Endothelial cell of umbilical vein (primary cell): Measurements from ENCODE around the gene CNTNAP2. TPM values are rescaled to one million over a fixed set of nuclear protein-coding genes. Genes with fewer than 3 reads are reported as not detected.

Source experiments
- BruUV-seq: library from RNA; stranded (reverse); fragments of 400-500 nt; replicated peaks from 2 replicates; lab custom pipeline; 2021; lab: Mats Ljungman, UMichigan
- CTCF ChIA-PET: fragments of 300-600, 350-600 bp; sonication (Branson Sonifier 250); formaldehyde crosslinking; loops from one replicate; lab custom pipeline; 2021; ENCODE audit warnings: antibody characterized with exemption, inconsistent platforms; lab: Charles Lee
- POLR2A ChIA-PET: fragments of 300-600, 350-600 bp; sonication (Branson Sonifier 250); formaldehyde crosslinking; loops from one replicate; lab custom pipeline; 2021; ENCODE audit warnings: antibody characterized with exemption, inconsistent platforms; lab: Charles Lee
- DNase-seq: peaks from one replicate; pipeline ENCODE4 v3.0.0-alpha.2; 2011; ENCODE audit warnings: low read depth, low spot score
- FAIRE-seq: peaks from 2 replicates; lab custom pipeline; 2011; peaks lifted over from hg19 to GRCh38; lab: Jason Lieb, UNC
- H2AFZ ChIP-seq: 2 replicates; pipeline ENCODE4 v1.6.0; 2012; ENCODE audit warnings: low read depth, low read length, control low read depth, inconsistent platforms
- H3K27ac ChIP-seq: 2 replicates; pipeline ENCODE4 v1.5.1; 2011; ENCODE audit warnings: low read depth, mild to moderate bottlenecking, control low read depth, low read length, moderate library complexity; ENCODE audit not compliant: insufficient read depth
- H3K27me3 ChIP-seq, 2 experiments: 2 replicates each; pipeline versions ENCODE4 v1.6.0 to v1.6.1; 2011; ENCODE audit warnings: low read length in 2 of 2, mixed read lengths in 1 of 2; ENCODE audit not compliant: control insufficient read depth in 2 of 2, insufficient read depth in 2 of 2
- H3K36me3 ChIP-seq, 2 experiments: 2 replicates in 1 of 2; 3 replicates in 1 of 2; pipeline ENCODE4 v1.5.1; 2011; ENCODE audit warnings: low read length in 2 of 2, mild to moderate bottlenecking in 1 of 2, moderate library complexity in 1 of 2; ENCODE audit not compliant: control insufficient read depth in 2 of 2, insufficient read depth in 2 of 2; ENCODE audit errors: extremely low read depth in 1 of 2
- H3K4me1 ChIP-seq: 3 replicates; pipeline ENCODE4 v1.5.1; 2011; ENCODE audit warnings: mild to moderate bottlenecking, low read length; ENCODE audit not compliant: control insufficient read depth, insufficient read depth; ENCODE audit errors: extremely low read depth
- H3K4me2 ChIP-seq: 2 replicates; pipeline ENCODE4 v1.6.1; 2011; ENCODE audit warnings: low read length, control low read depth, mixed read lengths; ENCODE audit not compliant: insufficient read depth
- H3K4me3 ChIP-seq, 3 experiments: fragments of 200-600 bp in 1 of 3; sonication (generic), shearing (Covaris generic) in 1 of 3; replicated peaks in 1 of 3; 2 replicates each; pipeline ENCODE4 v1.5.1; 2011 to 2016; ENCODE audit warnings: control low read depth in 3 of 3, low read length in 3 of 3, mild to moderate bottlenecking in 2 of 3, inconsistent platforms in 1 of 3, low read depth in 1 of 3, moderate library complexity in 1 of 3; ENCODE audit not compliant: insufficient read depth in 1 of 3
- H3K79me2 ChIP-seq: 2 replicates; pipeline ENCODE4 v1.6.0; 2012; ENCODE audit warnings: low read length, inconsistent platforms; ENCODE audit not compliant: control insufficient read depth, insufficient read depth
- H3K9ac ChIP-seq: replicated peaks from 2 replicates; pipeline ENCODE3; 2011; ENCODE audit warnings: low read length, control low read depth; ENCODE audit not compliant: insufficient read depth; ENCODE audit errors: extremely low read depth
- H3K9me1 ChIP-seq: replicated peaks from 3 replicates; pipeline ENCODE4 v1.6.0; 2011; ENCODE audit warnings: mild to moderate bottlenecking, low read length; ENCODE audit not compliant: control insufficient read depth, insufficient read depth; ENCODE audit errors: extremely low read depth
- H3K9me3 ChIP-seq: replicated peaks from 2 replicates; pipeline ENCODE4 v1.5.1; 2012; ENCODE audit warnings: low read length, inconsistent platforms; ENCODE audit not compliant: control insufficient read depth, insufficient read depth
- H4K20me1 ChIP-seq: replicated peaks from 2 replicates; pipeline ENCODE3; 2011; ENCODE audit warnings: mild to moderate bottlenecking, low read length; ENCODE audit not compliant: control insufficient read depth, insufficient read depth; ENCODE audit errors: extremely low read depth
- EZH2 ChIP-seq: IDR thresholded peaks from 2 replicates; pipeline ENCODE4 v1.6.1; 2012; ENCODE audit warnings: borderline replicate concordance, low read depth, mild to moderate bottlenecking, moderate library complexity, low read length, inconsistent platforms; ENCODE audit not compliant: severe bottlenecking
- FOS ChIP-seq: IDR thresholded peaks from 2 replicates; pipeline ENCODE4 v1.6.1; 2011; ENCODE audit warnings: mild to moderate bottlenecking, low read length, moderate library complexity, borderline replicate concordance; ENCODE audit not compliant: insufficient read depth
- GATA2 ChIP-seq: IDR thresholded peaks from 2 replicates; pipeline ENCODE4 v1.7.0; 2011; ENCODE audit warnings: low read depth, mild to moderate bottlenecking, moderate library complexity, mixed read lengths, low read length; ENCODE audit not compliant: insufficient read length, insufficient read depth
- JUN ChIP-seq: IDR thresholded peaks from 2 replicates; pipeline ENCODE4 v1.6.1; 2011; ENCODE audit warnings: borderline replicate concordance, low read depth; ENCODE audit not compliant: insufficient read length, insufficient read depth
- MYC ChIP-seq: IDR thresholded peaks from one replicate; pipeline ENCODE4 v1.6.1; 2011; ENCODE audit warnings: mild to moderate bottlenecking, low read depth, low read length
- POLR2A ChIP-seq: IDR thresholded peaks from 2 replicates; pipeline ENCODE4 v1.6.1; 2012; ENCODE audit warnings: low read depth, mild to moderate bottlenecking, control low read depth, low read length
- POLR2AphosphoS5 ChIP-seq: IDR thresholded peaks from 2 replicates; pipeline ENCODE4 v1.6.1; 2012; ENCODE audit warnings: low read depth, mild to moderate bottlenecking, control low read depth, low read length, moderate library complexity; ENCODE audit not compliant: insufficient read depth
- dilution Hi-C: fragments of 300-500 bp; cut with MboI; formaldehyde crosslinking; loops from one replicate; pipeline ENCODE4 v1.15.0; 2019; ENCODE audit warnings: low sequenced_read_pairs; ENCODE audit not compliant: extremely low pct_ligation_motif_present
- intact Hi-C: fragments of 100-400 bp; cut with micrococcal nuclease; formaldehyde crosslinking; loops from one replicate; pipeline ENCODE4 v1.10.0; 2022
- polyA plus RNA-seq, 4 experiments: library from polyadenylated mRNA; depleted of rRNA in 3 of 4; stranded (reverse) in 3 of 4; unstranded in 1 of 4; fragments of >200 nt; gene quantifications; 2 replicates each; pipeline versions ENCODE4 v1.2.1 to v1.2.3, GENCODE V29; 2011 to 2012; ENCODE audit warnings: missing spikeins in 1 of 4
- total RNA-seq: library from RNA; stranded (reverse); gene quantifications from 2 replicates; pipeline ENCODE4 v1.2.3, GENCODE V29; 2021
- TF ChIP-seq, protein P1 (sequence below): IDR thresholded peaks from 2 replicates; pipeline ENCODE4 v1.6.1; 2011; ENCODE audit not compliant: insufficient read depth, insufficient read length
- TF ChIP-seq, protein P2 (sequence below), 2 donors: IDR thresholded peaks; 1 replicate in 1 of 2; 2 replicates in 1 of 2; pipeline ENCODE4 v1.5.1; 2011; ENCODE audit warnings: low read length in 2 of 2, mild to moderate bottlenecking in 2 of 2, moderate library complexity in 2 of 2, control low read depth in 1 of 2, inconsistent platforms in 1 of 2, low read depth in 1 of 2; ENCODE audit not compliant: insufficient read depth in 1 of 2; ENCODE audit errors: extremely low read depth in 1 of 2

Gene CNTNAP2
- total and polyA plus RNA-seq, 2 donors (not counting 3 experiments of a cell fraction or from before 2014, with no cell fraction given) = not detected

DNA sequence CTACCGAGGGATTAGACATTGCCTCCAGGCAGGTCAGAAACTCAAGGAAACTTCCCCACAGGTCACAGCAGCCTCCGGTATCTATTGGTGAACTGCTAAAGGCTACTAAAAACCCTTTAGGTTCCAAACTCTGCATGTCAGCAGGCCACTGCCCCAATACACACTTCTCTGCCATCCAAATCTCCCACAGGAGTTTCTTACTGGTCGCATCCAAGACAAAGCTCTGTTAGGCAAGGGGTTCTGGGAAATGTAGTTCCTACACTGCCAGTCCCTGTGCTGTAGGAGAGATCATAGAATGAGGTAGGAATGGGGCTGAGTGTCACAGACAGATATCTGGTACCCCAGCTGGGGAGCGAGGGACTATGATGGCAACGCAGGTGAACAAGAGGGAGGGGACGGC, 1717.0 kb downstream of the CNTNAP2 start:
- FAIRE-seq (no peak), DNase-seq (no peak)
- POLR2A ChIA-PET = no interaction called here
- Histone ChIP-seq H3K36me3 (no peaks in the 10 kb centered on the region), H3K4me1 (no peaks in the 10 kb centered on the region), H3K9ac (no peak overlapping the region), H3K27me3 (no peaks in the 10 kb centered on the region), H2AFZ (no peak overlapping the region), H3K27ac (no peak overlapping the region), H3K9me3 (peaks cover 4% of the 10 kb centered on the region), H3K79me2 (no peaks in the 10 kb centered on the region), H4K20me1 (no peaks in the 10 kb centered on the region), H3K4me3 (no peak overlapping the region), H3K9me1 (no peaks in the 10 kb centered on the region), H3K4me2 (no peak overlapping the region)
- BruUV-seq = no TSS peak
- TF ChIP-seq, protein P1, sequence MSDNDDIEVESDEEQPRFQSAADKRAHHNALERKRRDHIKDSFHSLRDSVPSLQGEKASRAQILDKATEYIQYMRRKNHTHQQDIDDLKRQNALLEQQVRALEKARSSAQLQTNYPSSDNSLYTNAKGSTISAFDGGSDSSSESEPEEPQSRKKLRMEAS = no peak
- TF ChIP-seq POLR2AphosphoS5 (no peak), FOS (no peak), MYC (no peak), JUN (no peak), GATA2 (no peak), POLR2A (no peak), EZH2 (no peak)
- CTCF ChIA-PET = no interaction called here
- intact Hi-C loops (no loop called here), dilution Hi-C loops (no loop called here)

DNA sequence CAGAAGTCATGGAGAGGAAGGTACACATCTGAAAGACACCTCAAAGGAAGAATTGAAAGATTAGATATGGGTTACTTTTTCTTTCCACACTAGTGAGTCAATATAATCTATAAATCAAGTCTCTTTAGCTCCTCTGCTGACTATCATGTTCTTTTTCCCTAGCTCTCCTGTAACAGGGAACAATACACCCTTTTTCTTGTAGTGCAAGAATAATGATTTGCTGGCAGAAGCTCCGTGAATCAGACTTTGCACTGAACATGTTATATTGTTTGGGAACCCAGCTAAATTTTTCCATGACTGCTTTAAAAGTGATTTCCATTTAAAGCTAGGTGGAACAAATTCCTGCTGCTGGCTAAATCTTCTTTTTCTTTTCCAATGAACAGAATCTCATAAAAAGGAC, 1717.4 kb downstream of the CNTNAP2 start:
- BruUV-seq = no TSS peak

More for the DNA sequence above, 1717.4 kb downstream of the CNTNAP2 start:
- Histone ChIP-seq H3K79me2 (no peaks in the 10 kb centered on the region), H3K27ac (no peak overlapping the region), H3K9me3 (peaks cover 4% of the 10 kb centered on the region), H4K20me1 (no peaks in the 10 kb centered on the region), H3K27me3 (no peaks in the 10 kb centered on the region), H2AFZ (no peak overlapping the region), H3K9ac (no peak overlapping the region), H3K36me3 (no peaks in the 10 kb centered on the region), H3K4me1 (no peaks in the 10 kb centered on the region), H3K4me2 (no peak overlapping the region), H3K9me1 (no peaks in the 10 kb centered on the region), H3K4me3 (no peak overlapping the region)
- no peak for TF ChIP-seq EZH2
- TF ChIP-seq, protein P1 = no peak
- TF ChIP-seq POLR2A = no peak
- no peak for TF ChIP-seq POLR2AphosphoS5
- TF ChIP-seq, protein P2, sequence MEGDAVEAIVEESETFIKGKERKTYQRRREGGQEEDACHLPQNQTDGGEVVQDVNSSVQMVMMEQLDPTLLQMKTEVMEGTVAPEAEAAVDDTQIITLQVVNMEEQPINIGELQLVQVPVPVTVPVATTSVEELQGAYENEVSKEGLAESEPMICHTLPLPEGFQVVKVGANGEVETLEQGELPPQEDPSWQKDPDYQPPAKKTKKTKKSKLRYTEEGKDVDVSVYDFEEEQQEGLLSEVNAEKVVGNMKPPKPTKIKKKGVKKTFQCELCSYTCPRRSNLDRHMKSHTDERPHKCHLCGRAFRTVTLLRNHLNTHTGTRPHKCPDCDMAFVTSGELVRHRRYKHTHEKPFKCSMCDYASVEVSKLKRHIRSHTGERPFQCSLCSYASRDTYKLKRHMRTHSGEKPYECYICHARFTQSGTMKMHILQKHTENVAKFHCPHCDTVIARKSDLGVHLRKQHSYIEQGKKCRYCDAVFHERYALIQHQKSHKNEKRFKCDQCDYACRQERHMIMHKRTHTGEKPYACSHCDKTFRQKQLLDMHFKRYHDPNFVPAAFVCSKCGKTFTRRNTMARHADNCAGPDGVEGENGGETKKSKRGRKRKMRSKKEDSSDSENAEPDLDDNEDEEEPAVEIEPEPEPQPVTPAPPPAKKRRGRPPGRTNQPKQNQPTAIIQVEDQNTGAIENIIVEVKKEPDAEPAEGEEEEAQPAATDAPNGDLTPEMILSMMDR (IDR thresholded peaks at IDR 0.05; ENCODE audit: extremely low read depth in 1 of 2, insufficient read depth in 1 of 2, low read depth in 1 of 2, low read length in 2 of 2) = no peak
- TF ChIP-seq GATA2 = no peak
- TF ChIP-seq MYC = no peak
- no peak for TF ChIP-seq FOS
- TF ChIP-seq JUN = no peak
- intact Hi-C loops = no loop called here
- dilution Hi-C loops = no loop called here
- ChIA-PET POLR2A (no interaction called here), CTCF (no interaction called here)
- DNase-seq (no peak), FAIRE-seq (no peak)
